HL-60 (cell line): ENCODE measurements around the gene PCNA.

ENCODE experiments used
- DNase-seq, 2 experiments: peaks; one replicate each; pipeline ENCODE4 v3.0.0-alpha.2; 2010 to 2020; ENCODE audit warnings: low read depth in 1 of 2, low spot score in 1 of 2
- H3K27ac ChIP-seq: fragments of 250-450 bp; sonication (Bioruptor Pico); replicated peaks from 2 replicates; pipeline ENCODE4 v1.5.1; 2020; ENCODE audit warnings: mild to moderate bottlenecking, moderate library complexity
- H3K27me3 ChIP-seq: fragments of 250-450 bp; sonication (Bioruptor Pico); 2 replicates; pipeline ENCODE4 v1.5.1; 2021; ENCODE audit warnings: mild to moderate bottlenecking, moderate library complexity; ENCODE audit not compliant: insufficient read depth, poor library complexity, severe bottlenecking
- H3K4me3 ChIP-seq: replicated peaks from 2 replicates; pipeline ENCODE4 v1.5.1; 2011; ENCODE audit warnings: mild to moderate bottlenecking, control low read depth, low read length; ENCODE audit not compliant: insufficient read depth
- CTCF ChIP-seq: IDR thresholded peaks from one replicate; pipeline ENCODE4 v1.5.1; 2011; ENCODE audit warnings: low read length, control low read depth, inconsistent platforms; ENCODE audit not compliant: insufficient read depth
- GABPA ChIP-seq: IDR thresholded peaks from 2 replicates; pipeline ENCODE4 v1.6.1; 2012; ENCODE audit warnings: low read depth
- POLR2AphosphoS5 ChIP-seq: IDR thresholded peaks from 2 replicates; pipeline ENCODE4 v1.6.1; 2012; ENCODE audit warnings: low read depth
- SPI1 ChIP-seq: IDR thresholded peaks from 2 replicates; pipeline ENCODE4 v1.6.1; 2012; ENCODE audit warnings: low read depth, mild to moderate bottlenecking, borderline replicate concordance
- TF ChIP-seq, protein P1 (sequence below): IDR thresholded peaks from 2 replicates; pipeline ENCODE4 v1.6.1; 2012; ENCODE audit warnings: low read depth; ENCODE audit not compliant: insufficient replicate concordance

The PCNA gene

GRCh38 chr20:5156675-5157448 lies 37.1 kb upstream of the PCNA start:
- TF ChIP-seq, protein P1, sequence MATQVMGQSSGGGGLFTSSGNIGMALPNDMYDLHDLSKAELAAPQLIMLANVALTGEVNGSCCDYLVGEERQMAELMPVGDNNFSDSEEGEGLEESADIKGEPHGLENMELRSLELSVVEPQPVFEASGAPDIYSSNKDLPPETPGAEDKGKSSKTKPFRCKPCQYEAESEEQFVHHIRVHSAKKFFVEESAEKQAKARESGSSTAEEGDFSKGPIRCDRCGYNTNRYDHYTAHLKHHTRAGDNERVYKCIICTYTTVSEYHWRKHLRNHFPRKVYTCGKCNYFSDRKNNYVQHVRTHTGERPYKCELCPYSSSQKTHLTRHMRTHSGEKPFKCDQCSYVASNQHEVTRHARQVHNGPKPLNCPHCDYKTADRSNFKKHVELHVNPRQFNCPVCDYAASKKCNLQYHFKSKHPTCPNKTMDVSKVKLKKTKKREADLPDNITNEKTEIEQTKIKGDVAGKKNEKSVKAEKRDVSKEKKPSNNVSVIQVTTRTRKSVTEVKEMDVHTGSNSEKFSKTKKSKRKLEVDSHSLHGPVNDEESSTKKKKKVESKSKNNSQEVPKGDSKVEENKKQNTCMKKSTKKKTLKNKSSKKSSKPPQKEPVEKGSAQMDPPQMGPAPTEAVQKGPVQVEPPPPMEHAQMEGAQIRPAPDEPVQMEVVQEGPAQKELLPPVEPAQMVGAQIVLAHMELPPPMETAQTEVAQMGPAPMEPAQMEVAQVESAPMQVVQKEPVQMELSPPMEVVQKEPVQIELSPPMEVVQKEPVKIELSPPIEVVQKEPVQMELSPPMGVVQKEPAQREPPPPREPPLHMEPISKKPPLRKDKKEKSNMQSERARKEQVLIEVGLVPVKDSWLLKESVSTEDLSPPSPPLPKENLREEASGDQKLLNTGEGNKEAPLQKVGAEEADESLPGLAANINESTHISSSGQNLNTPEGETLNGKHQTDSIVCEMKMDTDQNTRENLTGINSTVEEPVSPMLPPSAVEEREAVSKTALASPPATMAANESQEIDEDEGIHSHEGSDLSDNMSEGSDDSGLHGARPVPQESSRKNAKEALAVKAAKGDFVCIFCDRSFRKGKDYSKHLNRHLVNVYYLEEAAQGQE = no peak
- TF ChIP-seq SPI1 (no peak), POLR2AphosphoS5 (no peak), CTCF (no peak), GABPA (no peak)
- Histone ChIP-seq H3K4me3 (no peak overlapping the region), H3K27me3 (no peaks in the 10 kb centered on the region), H3K27ac (no peak overlapping the region)
- no peak for DNase-seq

DNA sequence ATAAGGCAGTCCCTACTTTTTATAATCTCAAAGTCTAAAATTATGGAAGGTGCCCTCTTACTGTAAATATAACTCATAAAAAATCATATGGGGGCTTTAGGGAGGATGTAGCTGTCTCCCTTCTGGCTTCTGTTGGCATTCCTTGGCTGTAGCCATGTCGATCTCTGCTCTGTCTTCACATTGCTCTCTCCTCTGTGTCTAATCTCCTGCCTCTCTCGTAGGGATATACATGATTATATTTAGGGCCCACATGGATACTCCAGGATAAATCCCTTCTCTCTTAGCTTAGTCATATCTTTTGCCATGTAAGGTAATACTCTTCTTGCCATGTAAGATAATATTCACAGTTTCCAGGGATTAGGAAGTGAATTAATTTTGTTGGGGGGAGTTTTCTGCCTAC lies 35.6 kb upstream of the PCNA start:
- Histone ChIP-seq H3K27ac (no peak overlapping the region), H3K27me3 (no peaks in the 10 kb centered on the region), H3K4me3 (no peak overlapping the region)
- TF ChIP-seq POLR2AphosphoS5 = no peak
- no peak for TF ChIP-seq SPI1
- no peak for TF ChIP-seq GABPA
- TF ChIP-seq, protein P1 = no peak
- no peak for DNase-seq

- H3K27ac ChIP-seq = no peak overlapping the region
- TF ChIP-seq, protein P1 = no peak
- TF ChIP-seq CTCF (no peak), POLR2AphosphoS5 (no peak), SPI1 (no peak), GABPA (no peak)
- DNase-seq = no peak
- H3K27me3 ChIP-seq = no peaks in the 10 kb centered on the region
- H3K4me3 ChIP-seq = no peak overlapping the region
Observed at GRCh38 chr20:5154543-5154925, 34.8 kb upstream of the PCNA start.
